GM19240 (cell line): Measurements from ENCODE around the gene TMEM62.
"Not testable (repeated sequence)": the region's sequence is repeated elsewhere in the genome, so short reads cannot be mapped to it uniquely, and the experiment has no call there.

ENCODE experiments used
- DNase-seq: peaks from one replicate; pipeline ENCODE4 v3.0.0; 2011; ENCODE audit warnings: low spot score; ENCODE audit not compliant: insufficient read length

Gene TMEM62

GRCh38 chr15:43175656-43176309 is 42.4 kb downstream of the TMEM62 start:
- not testable (repeated sequence) for DNase-seq

GRCh38 chr15:43177147-43177546 is 43.8 kb downstream of the TMEM62 start:
- not testable (repeated sequence) for DNase-seq

- DNase-seq: no peak
These were observed 49.9 kb downstream of the TMEM62 start for GRCh38 chr15:43183270-43183669.

- no peak for DNase-seq
These were observed 51.2 kb downstream of the TMEM62 start for GRCh38 chr15:43184407-43185124.

- DNase-seq: peak; percentile 97
These were observed 52.0 kb downstream of the TMEM62 start, which contains the start of gene CCNDBP1 for GRCh38 chr15:43185157-43186002. Gene CCNDBP1, plus strand, starts transcription at chr15:43185403. Its CDS starts 96 bp downstream, at chr15:43185499.

- peak; percentile 25 for DNase-seq
These were observed 52.6 kb downstream of the TMEM62 start for GRCh38 chr15:43186003-43186353.

GRCh38 chr15:43187544-43188155 is 54.3 kb downstream of the TMEM62 start:
- DNase-seq: no peak

GRCh38 chr15:43189296-43189695 is 55.9 kb downstream of the TMEM62 start:
- no peak for DNase-seq

- DNase-seq: no peak
These were observed 56.8 kb downstream of the TMEM62 start for GRCh38 chr15:43190178-43190577.

GRCh38 chr15:43193710-43194109 is 60.3 kb downstream of the TMEM62 start:
- no peak for DNase-seq

GRCh38 chr15:43194795-43195194 is 61.4 kb downstream of the TMEM62 start:
- DNase-seq: no peak

- no peak for DNase-seq
These were observed 63.6 kb downstream of the TMEM62 start for GRCh38 chr15:43196760-43197548.

GRCh38 chr15:43197773-43198172 is 64.4 kb downstream of the TMEM62 start:
- DNase-seq: not testable (repeated sequence)

- DNase-seq: not testable (repeated sequence)
These were observed 65.2 kb downstream of the TMEM62 start for GRCh38 chr15:43198556-43198955.

- no peak for DNase-seq
These were observed 65.6 kb downstream of the TMEM62 start for GRCh38 chr15:43198992-43199391.

- DNase-seq: no peak
These were observed 66.6 kb downstream of the TMEM62 start for GRCh38 chr15:43199945-43200488.

GRCh38 chr15:43204016-43204901 is 70.9 kb downstream of the TMEM62 start:
- peak; percentile 53 for DNase-seq

GRCh38 chr15:43206054-43206453 is 72.7 kb downstream of the TMEM62 start:
- no peak for DNase-seq

- no peak for DNase-seq
These were observed 73.6 kb downstream of the TMEM62 start for GRCh38 chr15:43207024-43207423.
